ENCODE data around the gene CLDN8.

The CLDN8 gene

DNA sequence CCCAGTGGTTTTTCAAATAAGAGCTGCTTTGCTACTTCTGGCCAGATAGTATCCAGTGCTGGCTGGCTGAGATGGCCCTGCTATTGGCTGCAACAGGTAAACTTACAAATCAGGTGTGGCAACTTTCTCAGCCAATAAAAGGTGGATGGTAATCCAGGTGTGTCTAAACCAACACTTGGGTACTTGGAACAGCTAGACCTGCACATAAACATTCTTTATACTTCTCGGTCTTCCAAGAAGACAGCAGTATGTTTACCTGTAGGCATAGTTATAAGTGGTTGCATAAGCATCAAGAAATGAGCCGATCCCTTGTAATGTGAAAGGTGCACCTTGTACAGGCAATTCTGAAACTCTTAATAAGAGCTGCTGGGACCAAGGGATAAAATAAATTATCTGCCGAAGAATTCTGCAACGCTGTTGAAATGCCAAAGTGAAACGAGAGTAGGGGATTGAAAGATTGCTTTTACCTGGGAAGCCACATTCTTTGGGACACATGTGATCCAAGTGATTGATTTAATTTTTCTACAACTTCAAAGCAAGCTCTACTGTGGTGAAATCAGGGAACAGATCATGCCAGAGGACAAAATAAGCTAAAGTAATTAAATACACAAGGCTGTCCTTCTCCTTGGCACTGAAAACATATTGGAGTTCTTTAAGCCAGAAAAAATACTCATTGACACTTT is at the start of gene CLDN8:
TSS of gene CLDN8 (minus strand) at position 57 of the 683 bp plus-strand sequence. CDS start 172 bp downstream, outside the sequence.
- DNase-seq: no peak

DNA sequence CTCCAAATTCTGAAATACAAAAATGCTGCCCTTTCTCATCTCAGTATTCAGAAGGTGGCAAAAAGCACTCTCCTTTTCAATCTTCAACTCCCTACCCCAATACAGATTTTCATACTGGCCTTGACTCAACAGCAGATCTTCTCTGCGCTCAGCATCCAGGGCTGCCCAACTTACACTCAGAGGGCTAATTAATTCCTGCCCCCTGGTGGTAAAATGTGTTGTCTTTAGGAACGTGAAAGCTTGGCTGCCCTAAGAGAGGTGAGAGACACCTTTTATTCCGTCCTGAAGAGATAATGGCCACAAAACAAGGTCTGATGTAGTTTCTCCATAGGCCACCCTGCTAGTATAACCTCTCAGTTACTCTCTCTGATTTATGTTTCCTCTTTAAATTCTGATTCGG is 41.9 kb upstream of the CLDN8 start:
- no peak for DNase-seq

DNA sequence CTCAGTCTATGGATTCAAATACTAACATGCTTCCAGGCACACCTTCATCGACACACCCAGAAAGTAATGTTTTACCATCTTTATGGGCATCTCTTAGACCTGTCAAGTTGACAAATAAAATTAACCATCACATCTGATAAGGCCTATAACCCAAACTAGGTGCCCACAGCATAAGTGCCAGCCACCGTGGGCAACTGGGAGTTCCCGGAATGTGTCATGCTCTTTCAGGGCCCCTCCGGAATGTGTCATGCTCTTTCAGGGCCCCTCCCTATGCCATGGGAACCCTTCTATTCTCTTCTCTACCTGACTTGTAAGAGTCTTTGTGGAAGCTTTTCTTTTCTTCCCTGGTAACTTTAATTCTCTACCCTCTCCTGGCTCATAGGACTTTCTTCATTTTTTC is 40.2 kb upstream of the CLDN8 start:
- DNase-seq: no peak

GRCh38 chr21:30255679-30256078 is 39.8 kb upstream of the CLDN8 start:
- no peak for DNase-seq

DNA sequence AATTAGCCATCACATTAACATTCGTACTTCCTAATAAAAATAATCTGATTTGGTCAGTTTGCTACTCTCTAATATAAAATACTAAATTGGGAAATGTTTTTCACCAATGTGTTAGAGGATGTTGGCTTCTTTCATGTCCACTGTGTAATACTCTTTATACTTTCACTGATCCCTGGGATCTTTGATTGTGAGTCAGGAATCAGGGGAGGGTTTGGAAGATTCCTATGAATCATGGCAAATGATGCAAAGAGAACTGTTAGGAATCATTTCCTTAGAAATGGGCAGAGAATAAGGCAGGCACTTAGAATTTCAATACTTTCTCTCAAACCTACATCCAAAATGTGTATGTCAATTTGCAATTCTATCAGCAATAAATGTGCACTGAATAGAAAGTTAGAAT is 35.9 kb upstream of the CLDN8 start:
- no peak for DNase-seq

DNA sequence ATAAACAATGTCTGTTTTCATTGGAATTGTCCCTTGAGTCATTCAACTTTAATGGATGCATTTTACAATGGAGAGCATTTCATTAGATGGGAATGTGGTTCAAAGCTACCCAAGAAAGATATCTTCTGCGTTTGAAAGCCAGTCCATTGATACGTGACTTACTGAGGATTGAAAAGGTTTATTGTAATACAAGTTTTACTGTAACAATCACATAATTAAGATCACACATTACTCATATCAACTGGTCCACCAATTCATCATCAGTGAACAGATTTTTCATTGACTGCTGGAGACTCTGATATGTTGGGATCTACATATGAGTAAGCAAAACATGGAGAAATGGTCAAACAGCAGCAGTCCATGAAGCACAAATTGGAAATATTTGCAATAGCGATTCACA is 34.0 kb upstream of the CLDN8 start:
- DNase-seq: no peak

GRCh38 chr21:30248844-30249243 is 32.9 kb upstream of the CLDN8 start:
- DNase-seq: no peak

GRCh38 chr21:30245061-30245460 is 29.2 kb upstream of the CLDN8 start:
- DNase-seq: no peak

DNA sequence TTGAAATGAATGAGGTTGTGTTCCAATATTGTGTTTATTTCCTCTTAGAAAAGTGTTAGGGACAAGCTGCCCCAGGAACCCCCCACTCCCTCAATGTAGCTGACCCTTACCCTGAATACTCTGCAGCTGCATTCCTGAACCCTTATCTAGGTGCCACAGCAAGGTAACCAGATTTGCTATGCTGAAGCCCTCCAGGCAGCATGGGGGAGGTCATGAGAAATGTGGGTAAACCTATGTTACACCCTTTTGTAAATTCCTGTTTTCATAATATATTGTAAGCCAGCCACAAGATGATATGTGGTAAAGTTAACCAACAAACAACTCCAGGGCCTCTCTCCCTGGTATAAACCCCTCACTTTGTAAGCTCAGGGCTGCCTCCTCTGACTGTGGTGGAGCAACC is 27.8 kb upstream of the CLDN8 start:
- no peak for DNase-seq

DNA sequence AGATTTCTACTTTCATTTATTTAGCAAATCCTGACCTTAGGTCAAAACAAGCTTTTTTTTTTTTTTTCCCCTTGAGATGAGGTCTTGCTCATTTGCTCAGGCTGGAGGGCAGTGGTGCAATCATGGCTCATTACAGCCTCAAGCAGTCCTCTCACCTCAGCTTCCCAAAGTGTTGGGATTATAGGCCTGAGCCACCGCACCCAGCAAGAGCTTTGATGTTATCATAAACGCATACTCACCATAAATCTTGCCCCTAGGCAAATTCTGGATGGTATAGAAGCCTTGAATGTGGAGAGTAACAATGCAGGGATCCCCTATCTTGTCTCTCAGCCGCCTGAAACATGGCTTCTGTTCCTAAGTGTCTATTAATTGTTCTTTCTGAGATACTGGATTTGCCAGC is 24.8 kb upstream of the CLDN8 start:
- DNase-seq: no peak

DNA sequence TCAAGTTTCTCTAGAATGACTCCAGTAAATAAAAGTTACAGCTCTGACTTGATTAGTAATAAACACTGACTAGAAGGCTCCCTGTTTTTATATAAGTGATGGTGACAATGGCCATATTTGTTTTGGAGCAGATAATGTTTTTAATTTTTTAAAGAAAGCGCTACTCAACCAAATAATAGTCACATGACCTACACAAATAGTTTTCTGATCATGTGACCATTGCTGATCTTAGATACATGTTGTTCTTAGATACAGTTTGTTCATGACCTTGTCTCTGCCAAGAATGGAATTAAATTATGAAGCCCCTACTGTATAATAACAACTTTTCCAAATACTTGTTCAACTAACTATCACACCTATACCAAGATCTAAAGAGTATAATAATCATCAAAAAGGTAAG is 22.3 kb upstream of the CLDN8 start:
- DNase-seq: no peak

GRCh38 chr21:30234643-30235042 is 18.7 kb upstream of the CLDN8 start:
- no peak for DNase-seq

GRCh38 chr21:30234050-30234449 is 18.2 kb upstream of the CLDN8 start:
- no peak for DNase-seq

DNA sequence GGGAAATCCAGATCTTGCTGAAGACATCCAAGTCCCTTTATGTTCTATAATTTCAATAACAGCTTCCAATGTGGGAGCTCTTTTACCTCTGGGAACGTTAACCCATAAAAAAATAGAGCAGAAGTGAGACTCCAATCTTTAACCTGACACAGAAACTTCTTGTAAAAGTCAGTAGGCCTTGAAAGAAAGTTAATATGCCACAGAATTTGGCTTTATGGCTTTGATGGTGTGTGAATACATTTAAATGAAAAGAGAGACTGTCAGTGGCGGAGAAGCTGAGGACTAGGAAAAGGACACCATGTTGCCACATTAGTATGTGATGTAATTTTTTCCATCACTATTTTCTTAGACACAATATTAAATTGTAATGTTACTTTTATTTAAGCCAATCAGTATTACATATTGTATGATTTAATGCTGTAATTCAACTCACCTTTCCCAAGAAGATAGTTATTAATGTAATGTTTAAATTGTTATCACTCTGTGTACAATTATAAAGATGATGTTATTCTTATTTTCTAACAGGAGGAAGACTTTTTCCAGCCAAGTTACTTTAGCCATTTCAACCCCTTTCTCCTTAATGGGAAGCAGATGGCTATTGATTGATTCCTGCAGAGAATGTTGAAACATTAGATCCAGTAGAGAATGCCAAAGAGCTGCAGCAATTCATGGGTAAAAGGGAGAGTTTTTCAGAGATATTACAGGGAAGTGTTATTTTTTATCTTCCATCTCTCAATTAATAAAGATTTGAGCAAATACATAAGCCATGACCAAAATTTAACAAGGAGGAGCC is 17.5 kb upstream of the CLDN8 start:
- no peak for DNase-seq

DNA sequence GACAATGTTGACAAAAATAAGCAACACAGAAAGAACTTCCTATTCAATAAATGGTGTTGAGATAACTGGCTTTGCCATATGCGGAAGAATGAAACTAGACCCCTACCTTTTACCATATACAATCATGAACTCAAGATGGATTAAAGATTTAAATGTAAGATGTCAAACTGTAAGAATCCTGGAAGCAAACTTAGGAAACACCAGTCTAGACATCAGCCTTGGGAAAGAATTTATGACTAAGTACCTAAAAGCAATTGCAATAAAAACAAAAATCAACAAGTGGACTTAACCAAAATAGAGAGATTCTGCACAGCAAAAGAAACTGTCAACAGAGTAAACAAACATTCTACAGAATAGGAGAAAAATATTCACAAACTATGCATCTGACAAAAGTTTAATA is 16.1 kb upstream of the CLDN8 start:
- DNase-seq: no peak

- no peak for DNase-seq
Observed at GRCh38 chr21:30227633-30228404, 11.9 kb upstream of the CLDN8 start.

DNA sequence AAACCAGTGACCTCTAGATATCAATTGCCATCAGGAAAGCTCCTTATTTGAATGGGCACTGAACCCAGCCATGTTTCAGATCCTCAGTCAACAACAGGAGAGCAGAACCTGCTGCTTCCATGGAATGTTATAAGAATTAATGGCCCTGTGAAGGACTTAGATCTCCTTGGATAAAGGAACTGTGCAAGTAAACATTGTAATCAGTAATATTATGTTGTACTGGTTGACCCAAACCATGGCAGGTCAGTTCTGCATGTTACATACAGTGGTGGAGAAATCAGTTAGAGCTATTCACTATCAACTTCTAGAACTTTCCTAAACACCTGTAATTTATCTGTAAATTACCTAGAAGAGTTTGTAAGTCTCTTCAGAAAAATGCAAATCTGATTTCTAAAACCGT is 11.2 kb upstream of the CLDN8 start:
- no peak for DNase-seq

DNA sequence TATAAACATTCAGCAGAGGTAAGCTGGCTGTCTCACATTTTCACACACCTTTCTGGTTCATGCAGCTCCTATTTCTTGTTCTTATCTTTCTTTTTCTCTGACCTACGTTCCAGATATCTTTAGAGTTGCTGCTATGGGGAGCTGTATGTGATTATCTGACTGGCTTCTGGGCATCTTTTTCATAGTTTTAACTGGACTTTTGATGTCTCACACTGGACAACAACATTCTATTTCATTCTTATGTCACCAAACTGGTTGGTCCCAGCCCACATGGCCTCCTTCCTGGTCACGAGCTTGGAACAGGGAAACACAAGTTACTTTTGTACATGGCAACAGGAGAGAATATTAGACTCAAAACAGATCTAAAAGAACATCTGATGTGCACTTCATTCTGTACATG is 7.7 kb upstream of the CLDN8 start:
- DNase-seq: no peak

- no peak for DNase-seq
Observed at GRCh38 chr21:30222724-30223123, 6.8 kb upstream of the CLDN8 start.

DNA sequence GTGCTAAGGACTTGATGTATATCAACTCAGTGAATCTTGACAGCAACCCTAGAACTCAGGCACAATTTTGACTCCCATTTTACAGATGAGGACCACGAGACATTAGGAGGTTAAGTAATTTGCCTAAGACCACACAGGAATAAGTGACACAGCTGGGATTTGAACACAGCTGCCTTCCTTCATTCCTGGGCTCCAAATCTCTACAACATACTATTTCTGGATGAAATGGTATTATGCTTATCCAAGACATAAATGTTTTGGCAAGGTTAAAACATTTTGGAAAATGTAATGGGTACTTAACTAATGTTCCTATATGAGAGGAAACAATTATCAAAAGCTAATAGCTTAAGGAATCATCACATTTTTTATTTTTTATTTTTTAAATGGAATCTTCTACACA is 4.8 kb downstream of the CLDN8 start:
- no peak for DNase-seq

DNA sequence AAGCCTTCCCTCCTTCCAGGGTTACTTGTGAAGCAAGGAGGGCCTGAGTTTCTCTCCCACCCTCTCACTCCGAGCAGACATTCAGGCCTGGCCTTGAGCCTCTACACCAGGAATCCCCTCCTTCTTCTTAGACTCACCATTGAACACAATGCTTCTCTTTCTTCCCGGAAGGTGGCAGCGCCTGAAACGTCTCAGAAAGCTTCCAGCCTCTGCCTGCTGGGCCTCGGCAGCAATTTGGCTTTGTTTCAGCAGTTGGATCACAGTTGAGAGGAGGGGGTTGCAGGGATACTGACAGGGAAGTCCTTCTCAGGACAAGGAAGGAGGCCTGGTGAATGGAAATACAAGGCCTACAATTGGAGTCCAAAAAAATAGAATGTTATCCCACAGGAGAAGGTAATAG is 6.3 kb downstream of the CLDN8 start:
- DNase-seq: no peak

DNA sequence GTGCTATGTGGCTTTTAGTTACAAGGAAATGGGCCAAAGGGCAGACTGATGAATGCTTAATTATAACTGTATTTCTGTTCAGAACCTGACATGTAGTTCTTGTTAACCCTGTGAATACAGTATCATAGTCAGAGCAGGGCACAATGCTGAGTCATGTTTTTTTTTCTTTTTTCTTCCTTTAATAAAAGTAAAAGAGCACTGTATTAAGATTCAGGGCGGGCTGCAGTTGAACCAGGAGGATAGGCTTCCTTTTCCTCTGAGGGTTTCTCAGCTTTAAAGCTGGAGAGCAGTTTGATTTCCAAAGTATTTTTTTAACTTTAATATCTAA is 8.7 kb downstream of the CLDN8 start:
- no peak for DNase-seq

- DNase-seq: no peak
Observed at GRCh38 chr21:30206551-30207251, 9.2 kb downstream of the CLDN8 start.
